HG03432 (cell line): ENCODE results near the gene BCKDHA.
"Not testable (repeated sequence)": the region's sequence is repeated elsewhere in the genome, so short reads cannot be mapped to it uniquely, and the experiment has no call there.

Experiments used
- ATAC-seq: cut with Tn5 transposase; IDR thresholded peaks from one replicate; pipeline ENCODE4 v1.9.1; 2021; ENCODE audit warnings: mild to moderate bottlenecking, moderate library complexity; ENCODE audit not compliant: unreplicated experiment

Gene BCKDHA

GRCh38 chr19:41364524-41365391 lies 32.9 kb upstream of the BCKDHA start:
- ATAC-seq: no peak

DNA sequence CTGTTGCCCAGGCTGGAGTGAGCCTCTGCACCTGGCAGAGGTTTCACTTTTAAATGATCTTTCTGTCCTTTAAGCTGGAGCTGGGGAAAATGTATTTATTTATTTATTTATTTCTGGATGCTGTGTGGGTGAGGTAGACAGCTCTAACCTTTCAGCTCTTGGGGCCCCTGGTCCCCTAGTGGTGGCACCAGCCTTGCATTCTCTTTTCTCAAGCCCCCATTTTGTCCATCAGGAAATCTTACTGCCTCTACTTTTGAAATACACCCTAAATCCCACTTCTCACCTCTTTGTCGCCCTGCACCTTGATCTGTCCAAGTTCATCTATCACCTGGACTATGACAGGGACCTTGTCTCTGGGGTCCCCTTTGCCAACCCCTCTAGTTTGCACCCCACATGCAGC lies 31.5 kb upstream of the BCKDHA start:
- ATAC-seq: no peak

DNA sequence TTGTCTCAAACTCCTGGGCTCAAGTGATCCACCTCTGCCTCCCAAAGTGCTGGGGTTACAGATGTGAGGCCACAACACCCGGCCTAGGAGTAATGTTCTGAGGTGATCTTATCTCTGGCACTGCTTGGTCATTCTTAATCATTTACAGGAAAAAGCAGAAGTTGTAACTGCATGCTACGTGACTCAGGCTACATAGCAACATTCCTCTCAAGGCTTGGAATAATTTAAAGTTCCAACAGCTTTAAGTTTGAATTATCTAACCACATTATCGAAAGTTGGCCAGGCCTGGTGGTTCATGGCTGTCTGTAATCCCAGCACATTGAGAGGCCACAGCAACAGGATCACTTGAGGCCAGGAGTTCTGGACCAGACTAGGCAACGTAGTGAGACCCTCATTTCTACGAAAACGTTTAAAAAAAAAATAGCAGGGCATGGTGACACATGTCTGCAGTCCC lies 29.7 kb upstream of the BCKDHA start:
- no peak for ATAC-seq

DNA sequence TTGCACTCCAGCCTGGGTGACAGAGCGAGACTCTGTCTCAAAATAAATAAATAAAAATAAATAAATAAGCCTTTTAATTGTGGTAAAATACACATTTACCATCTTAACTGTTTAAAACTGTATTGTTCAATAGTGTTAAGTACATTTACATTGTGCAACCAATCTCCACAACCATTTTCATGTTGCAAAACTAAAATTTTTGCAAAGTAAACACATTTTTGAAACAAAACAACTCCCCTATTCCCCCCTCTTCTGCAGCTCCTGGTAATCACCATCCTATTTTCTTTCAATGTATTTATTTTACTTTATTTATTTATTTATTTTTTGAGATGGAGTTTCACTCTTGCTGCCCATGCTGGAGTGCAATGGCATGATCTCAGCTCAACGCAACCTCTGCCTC lies 27.8 kb upstream of the BCKDHA start:
- ATAC-seq: no peak

GRCh38 chr19:41371119-41371518 lies 26.5 kb upstream of the BCKDHA start:
- not testable (repeated sequence) for ATAC-seq

GRCh38 chr19:41371541-41371940 lies 26.1 kb upstream of the BCKDHA start:
- no peak for ATAC-seq

DNA sequence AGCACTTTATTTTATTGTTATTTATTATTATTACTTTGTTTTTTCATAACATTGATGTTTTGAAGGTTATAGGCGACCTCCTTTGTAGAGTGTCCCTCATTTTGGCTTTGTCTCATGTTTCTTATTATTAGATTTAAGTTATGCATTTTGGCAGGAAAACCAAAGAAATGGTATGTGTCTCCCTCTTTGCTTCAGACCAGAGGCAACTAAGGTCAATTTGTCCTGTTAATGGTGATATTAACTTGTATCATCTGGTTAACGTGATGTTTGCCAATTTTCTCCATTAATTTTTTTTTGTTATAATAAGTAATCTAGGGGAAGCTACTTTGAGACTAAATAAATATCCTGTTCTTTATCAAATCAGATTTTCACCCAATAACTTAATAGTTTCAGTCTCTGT lies 25.1 kb upstream of the BCKDHA start:
- ATAC-seq: no peak

DNA sequence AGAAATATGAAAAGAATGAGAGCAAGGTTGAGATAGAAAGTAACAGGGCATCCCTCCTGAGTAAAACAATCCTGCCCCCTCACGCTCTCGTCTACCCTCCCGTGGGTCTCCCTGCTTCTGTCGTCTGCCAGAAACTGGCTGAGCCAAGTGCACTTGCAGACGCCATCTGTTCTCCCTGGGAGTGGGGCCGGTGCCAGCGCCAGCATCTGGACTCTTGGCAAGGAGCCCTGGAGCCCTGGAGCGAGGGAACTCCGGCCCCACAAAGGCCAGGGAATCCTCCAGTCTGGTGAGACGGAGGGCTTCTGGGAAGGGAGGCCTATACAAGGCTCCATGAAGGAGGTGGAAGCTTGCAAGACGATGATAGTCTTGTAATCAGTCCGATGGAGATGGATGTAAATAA lies 23.6 kb upstream of the BCKDHA start:
- no peak for ATAC-seq

DNA sequence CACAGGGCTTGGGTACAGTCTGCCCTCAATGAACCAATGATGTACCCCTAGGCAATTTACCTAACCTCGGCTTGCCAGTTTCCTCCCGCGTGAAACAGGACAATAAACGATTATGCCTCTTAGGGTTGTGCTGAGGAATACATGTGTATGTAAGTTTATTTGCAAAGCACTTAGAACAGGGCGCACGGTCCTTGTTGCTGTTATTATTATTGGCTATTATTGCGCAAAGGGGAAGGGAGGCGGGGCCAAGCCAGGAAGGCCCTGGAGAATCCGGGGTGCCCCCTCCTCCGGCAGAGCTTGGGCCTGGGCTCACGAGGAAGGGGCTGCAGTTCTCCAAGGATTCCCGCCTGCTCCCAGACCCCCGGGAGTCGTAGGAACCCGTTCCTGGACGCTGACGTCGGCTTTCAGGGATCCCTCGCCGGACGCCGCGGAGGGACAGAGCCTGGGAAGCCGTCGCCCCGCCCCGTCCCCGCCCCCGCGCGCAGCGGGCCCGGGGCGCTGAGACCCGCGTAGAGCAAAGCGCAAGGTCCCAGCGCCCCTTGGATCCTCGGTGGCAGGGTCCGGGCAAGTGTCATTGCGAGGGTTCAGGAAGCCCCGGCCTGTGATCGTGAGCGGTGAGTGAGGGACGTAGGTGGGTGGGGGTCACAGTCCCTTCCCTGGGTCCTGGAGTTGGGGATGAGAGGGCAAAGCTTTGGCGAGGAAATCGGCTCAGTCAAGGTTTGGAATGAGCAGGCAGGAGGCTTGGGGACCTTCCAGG lies 21.2 kb upstream of the BCKDHA start, which contains the start of gene TMEM91:
Gene TMEM91 (plus strand): TSS at position 293 of the 757 bp plus-strand sequence. CDS start 1,777 bp downstream, outside the sequence.
- ATAC-seq: no peak

DNA sequence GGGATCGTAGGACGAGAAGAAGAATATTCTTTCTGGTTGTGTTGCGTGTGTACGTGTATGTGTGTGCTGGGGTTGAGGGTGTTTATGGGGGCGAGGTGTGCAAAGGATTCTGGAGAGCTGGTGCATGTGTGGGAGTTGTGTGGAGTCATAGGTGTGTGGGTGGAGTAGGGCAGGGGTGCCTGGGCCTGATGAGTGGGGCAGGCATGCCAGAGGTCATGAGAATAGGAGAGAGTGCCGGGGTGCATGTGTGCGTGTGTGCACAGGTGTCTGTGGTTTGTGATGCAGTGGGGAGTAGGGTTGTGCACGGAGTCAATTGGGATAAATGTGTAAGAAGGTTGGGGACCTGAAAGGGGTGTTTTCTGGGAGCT lies 20.6 kb upstream of the BCKDHA start:
- no peak for ATAC-seq

GRCh38 chr19:41377977-41378709 lies 19.5 kb upstream of the BCKDHA start:
- ATAC-seq: peak; percentile 70

GRCh38 chr19:41381536-41381935 lies 16.1 kb upstream of the BCKDHA start:
- ATAC-seq: not testable (repeated sequence)

DNA sequence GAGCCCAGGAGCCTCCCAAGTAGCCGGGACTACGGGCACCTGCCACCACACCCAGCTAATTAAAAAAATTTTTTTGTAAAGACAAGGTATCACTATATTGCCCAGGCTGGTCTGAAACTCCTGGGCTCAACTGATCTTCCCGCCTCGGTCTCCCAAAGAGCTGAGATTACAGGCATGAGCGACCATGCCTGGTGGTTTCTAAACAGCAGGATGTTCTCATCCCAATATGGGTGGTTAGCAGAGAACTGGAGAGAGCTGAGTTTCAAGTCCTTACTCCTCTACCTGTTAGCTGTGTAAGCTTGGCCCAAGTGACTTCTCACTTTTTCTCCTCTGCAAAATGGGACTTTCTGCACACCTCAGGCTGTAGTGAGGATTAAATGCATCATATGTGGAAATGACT lies 13.3 kb upstream of the BCKDHA start:
- no peak for ATAC-seq

- ATAC-seq: no peak
These were observed 11.2 kb upstream of the BCKDHA start for GRCh38 chr19:41386442-41386841.

- no peak for ATAC-seq
These were observed 6.0 kb upstream of the BCKDHA start for GRCh38 chr19:41391618-41392017.

DNA sequence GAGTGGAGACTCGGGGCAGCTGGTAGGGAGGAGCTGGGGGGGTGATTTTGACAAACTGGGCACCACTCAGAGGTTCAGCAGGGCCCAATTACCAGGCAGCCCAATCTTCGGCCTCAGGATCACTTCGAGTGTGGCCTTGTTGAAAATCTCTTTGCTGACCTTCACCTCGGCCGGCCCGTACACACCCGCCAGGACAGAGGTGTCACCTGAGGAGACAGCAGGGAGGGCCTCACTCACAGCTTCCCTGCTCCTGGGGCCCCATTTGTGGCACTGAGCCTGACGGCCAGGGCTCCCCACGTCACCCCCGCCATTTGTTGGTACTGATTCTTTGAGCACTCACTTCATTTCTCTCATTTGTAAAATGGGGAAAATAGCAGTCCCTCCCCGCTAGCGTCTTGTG lies 4.8 kb upstream of the BCKDHA start:
- no peak for ATAC-seq

DNA sequence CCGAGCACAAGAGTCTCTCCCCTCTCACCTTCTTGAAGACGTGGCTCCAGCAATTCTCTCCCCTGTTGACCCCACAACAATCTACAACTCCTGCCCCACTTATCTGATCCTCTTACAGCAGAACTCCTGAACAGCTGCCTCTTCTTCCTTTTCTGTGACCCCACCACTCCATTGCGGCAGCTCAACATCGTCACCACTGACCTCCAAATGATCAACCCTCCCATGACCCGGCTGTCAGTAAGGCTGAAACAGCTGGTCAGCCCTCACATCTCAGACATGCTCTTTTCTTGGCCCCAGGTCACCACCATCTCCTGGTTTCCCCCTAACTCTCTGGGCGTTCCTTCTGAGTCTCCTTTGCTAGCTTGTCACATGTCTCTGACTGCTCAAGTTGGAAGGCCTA lies 2.3 kb upstream of the BCKDHA start:
- ATAC-seq: no peak

DNA sequence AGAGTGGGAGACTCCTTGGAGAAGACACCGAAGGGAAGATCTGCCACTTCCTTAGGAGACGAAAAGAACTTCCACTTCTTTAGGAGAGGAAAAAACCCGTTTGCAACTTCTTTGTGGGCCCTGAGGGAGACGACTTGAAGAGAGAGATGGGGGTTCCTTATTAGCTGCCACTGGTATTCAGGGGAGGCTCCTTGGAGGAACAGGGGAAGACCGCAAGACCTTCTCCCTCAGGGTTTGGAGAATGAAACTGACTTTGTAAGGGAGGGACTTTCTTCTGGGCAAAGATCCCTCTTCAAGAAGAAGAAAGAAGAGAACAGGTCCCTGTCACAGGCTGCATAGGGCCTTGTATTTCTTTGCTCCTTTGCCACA lies 416 bp downstream of the BCKDHA start:
- ATAC-seq: no peak

- ATAC-seq: no peak
These were observed 980 bp downstream of the BCKDHA start for GRCh38 chr19:41398598-41398997.

DNA sequence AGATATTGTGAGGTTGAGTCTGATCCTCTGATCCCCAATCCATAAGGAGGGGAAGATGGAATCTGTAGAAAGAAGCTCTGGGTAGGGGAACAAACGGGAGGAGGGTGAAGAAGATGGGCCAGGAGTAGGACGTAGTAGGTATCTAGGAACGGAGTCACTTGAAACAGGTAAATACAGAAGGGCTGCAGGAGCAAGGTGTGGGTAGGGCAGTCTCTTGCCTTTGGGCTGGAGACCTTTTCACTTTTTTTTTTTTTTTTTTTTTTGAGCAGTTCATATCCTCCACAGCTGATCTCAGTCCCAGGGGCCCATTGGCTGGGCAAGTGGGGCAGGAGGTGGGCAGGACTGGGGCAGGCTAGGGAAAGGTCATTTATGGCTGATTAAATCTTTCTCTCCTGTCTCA lies 1.5 kb downstream of the BCKDHA start:
- ATAC-seq: no peak

GRCh38 chr19:41399525-41399924 lies 1.9 kb downstream of the BCKDHA start:
- no peak for ATAC-seq
